Esophagus muscularis mucosa (tissue), 4 donors: ENCODE results near the gene MN1.

Experiments used
- CTCF ChIP-seq, 3 experiments: fragments of 200-600 bp in 2 of 3; fragments of 450-650 bp in 1 of 3; sonication (generic) in 2 of 3; IDR thresholded peaks; one replicate each; pipeline ENCODE4 v1.5.1; 2017 to 2019; ENCODE audit warnings: antibody characterized with exemption in 3 of 3, mild to moderate bottlenecking in 2 of 3, moderate library complexity in 1 of 3
- EP300 ChIP-seq: sonication (generic); formaldehyde crosslinking; IDR thresholded peaks from one replicate; pipeline ENCODE4 v1.6.1; 2017; ENCODE audit warnings: antibody characterized with exemption
- POLR2A ChIP-seq: fragments of 450-650 bp; IDR thresholded peaks from one replicate; pipeline ENCODE4 v1.6.1; 2017; ENCODE audit warnings: antibody characterized with exemption, moderate library complexity, mild to moderate bottlenecking, low read depth
- POLR2AphosphoS5 ChIP-seq, 2 donors: sonication (generic); formaldehyde crosslinking; IDR thresholded peaks; one replicate each; pipeline ENCODE4 v1.6.1; 2017; ENCODE audit warnings: antibody characterized with exemption in 2 of 2

- no peak for TF ChIP-seq CTCF (IDR thresholded peaks at IDR 0.05)
- TF ChIP-seq POLR2A: no peak
- TF ChIP-seq POLR2AphosphoS5 (IDR thresholded peaks at IDR 0.05): no peak
- no peak for TF ChIP-seq EP300
These were observed 34.6 kb upstream of the MN1 start for GRCh38 chr22:27836181-27836580.
